OCI-LY1 (cell line): ENCODE measurements around the gene ERCC4.

ENCODE experiments used
- CTCF ChIP-seq: fragments of 200-600 bp; sonication (generic), shearing (Covaris generic); IDR thresholded peaks from 2 replicates; pipeline ENCODE4 v1.5.1; 2017; ENCODE audit warnings: mild to moderate bottlenecking, antibody characterized with exemption, low read length, moderate library complexity, mixed read lengths
- EZH2 ChIP-seq: fragments of 200-600 bp; sonication (generic), shearing (Covaris generic); IDR thresholded peaks from 2 replicates; pipeline ENCODE4 v1.8.0; 2017; ENCODE audit warnings: borderline replicate concordance, mixed run types, mild to moderate bottlenecking, antibody characterized with exemption, low read length, moderate library complexity, mixed read lengths

DNA sequence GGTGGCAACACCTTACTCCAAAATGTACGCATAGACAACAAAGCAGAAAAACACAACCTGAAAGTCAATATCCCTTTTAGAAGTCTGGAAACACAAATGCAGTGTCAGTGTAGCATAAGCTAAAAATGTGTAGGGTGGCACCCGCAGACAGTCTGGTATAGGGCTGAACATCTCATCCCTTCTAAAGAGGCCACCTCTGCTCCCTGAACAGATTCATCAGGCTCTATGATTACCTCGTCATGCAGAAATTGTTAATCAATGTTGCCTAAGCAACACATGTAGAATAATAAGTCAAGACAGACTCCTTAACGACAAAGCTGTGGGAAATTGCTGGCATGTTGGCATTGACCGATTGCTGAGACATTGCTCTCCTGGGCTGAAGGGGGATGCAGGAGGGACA is 33.3 kb upstream of the ERCC4 start:
- no peak for TF ChIP-seq CTCF
- no peak for TF ChIP-seq EZH2
